GM12878 (cell line): ENCODE data around the gene CIRBP. TPM values are rescaled to one million over a fixed set of nuclear protein-coding genes. Genes with fewer than 3 reads are reported as not detected.

Experiments used
- BACH1 ChIP-seq: fragments of 450-650 bp; IDR thresholded peaks from 2 replicates; pipeline ENCODE4 v1.6.1; 2017; ENCODE audit warnings: mild to moderate bottlenecking, borderline replicate concordance
- CHD1 ChIP-seq: IDR thresholded peaks from 2 replicates; pipeline ENCODE4 v1.6.1; 2012; ENCODE audit warnings: low read depth, low read length, improper control_type of control experiment
- EGR1 ChIP-seq, 2 experiments: IDR thresholded peaks; 1 replicate in 1 of 2; 2 replicates in 1 of 2; pipeline ENCODE4 v1.6.1; 2011 to 2012; ENCODE audit warnings: low read depth in 2 of 2, low read length in 2 of 2, borderline replicate concordance in 1 of 2, mild to moderate bottlenecking in 1 of 2, moderate library complexity in 1 of 2
- HDAC2 ChIP-seq: fragments of 200-600 bp; sonication (generic); IDR thresholded peaks from 2 replicates; pipeline ENCODE4 v1.6.1; 2017
- IKZF1 ChIP-seq: fragments of 450-650 bp; conservative IDR thresholded peaks from 2 replicates; pipeline ENCODE4 v1.6.1; 2017; ENCODE audit warnings: antibody characterized with exemption, mild to moderate bottlenecking
- MYB ChIP-seq: fragments of 150-350 bp; IDR thresholded peaks from 2 replicates; pipeline ENCODE4 v1.6.1; 2014; ENCODE audit warnings: mild to moderate bottlenecking, low read depth, low read length, borderline replicate concordance
- MYC ChIP-seq: IDR thresholded peaks from 2 replicates; pipeline ENCODE4 v1.6.1; 2011; ENCODE audit warnings: mild to moderate bottlenecking, low read length, moderate library complexity, inconsistent platforms; ENCODE audit not compliant: insufficient read depth, insufficient replicate concordance, insufficient read length, severe bottlenecking
- REST ChIP-seq: IDR thresholded peaks from 2 replicates; pipeline ENCODE4 v1.6.1; 2012; ENCODE audit warnings: mild to moderate bottlenecking, low read depth, low read length
- SIN3A ChIP-seq: IDR thresholded peaks from 2 replicates; pipeline ENCODE4 v1.6.1; 2012; ENCODE audit warnings: low read depth, low read length, improper control_type of control experiment
- SREBF1 ChIP-seq: IDR thresholded peaks from 2 replicates; pipeline ENCODE4 v1.6.1; 2012; ENCODE audit warnings: mild to moderate bottlenecking, low read length
- TBL1XR1 ChIP-seq: IDR thresholded peaks from 2 replicates; pipeline ENCODE4 v1.6.1; 2012; ENCODE audit warnings: low read depth, low read length, improper control_type of control experiment
- YY1 ChIP-seq: IDR thresholded peaks from 2 replicates; pipeline ENCODE4 v1.6.1; 2011; ENCODE audit warnings: low read depth, mild to moderate bottlenecking, low read length
- ZBTB4 ChIP-seq: fragments of 450-650 bp; formaldehyde crosslinking; IDR thresholded peaks from 2 replicates; pipeline ENCODE4 v1.4.0; 2022; ENCODE audit warnings: mild to moderate bottlenecking, moderate library complexity
- ZNF687 ChIP-seq: fragments of 450-650 bp; IDR thresholded peaks from 2 replicates; pipeline ENCODE4 v1.6.1; 2017; ENCODE audit warnings: mild to moderate bottlenecking, moderate library complexity
- polyA plus RNA-seq, 11 experiments: library from polyadenylated mRNA; depleted of rRNA in 4 of 11; unstranded in 6 of 11; stranded (reverse) in 5 of 11; fragments of >200 nt; fragmentation: Nextera tagmentation in 4 of 11; fragmentation: Illumina TruSeq in 1 of 11; extraction: Ambion mirVana in 4 of 11; extraction: Trizol in 1 of 11; gene quantifications; 1 replicate in 1 of 11; 2 replicates in 10 of 11; pipeline versions ENCODE4 v1.2.1 to v1.2.3, GENCODE V29; 2011 to 2016; ENCODE audit warnings: inconsistent platforms in 2 of 11, missing spikeins in 2 of 11, low read depth in 1 of 11
- total RNA-seq, 4 experiments: library from RNA; depleted of rRNA in 3 of 4; stranded (reverse); fragments of >200 nt in 3 of 4; fragmentation: Illumina TruSeq in 1 of 4; extraction: Trizol in 1 of 4; gene quantifications; 2 replicates each; pipeline versions ENCODE4 v1.2.1 to v1.2.3, GENCODE V29; 2013 to 2021
- TF ChIP-seq, protein P1 (sequence below): fragments of 450-650 bp; IDR thresholded peaks from 2 replicates; pipeline ENCODE4 v1.6.1; 2017; ENCODE audit warnings: low read depth, mild to moderate bottlenecking, moderate library complexity

Gene CIRBP
- total and polyA plus RNA-seq, 10 of the 15 experiments (the other 5 are each of a cell fraction or from before 2014, with no cell fraction given) = 27.6 to 335 (median 229) TPM

GRCh38 chr19:1259876-1260748 lies 9.0 kb upstream of the CIRBP start (continued):
- TF ChIP-seq ZBTB4 (CRISPR knock-in tag) (no peak), HDAC2 (no peak), ZNF687 (peak; percentile 31; the same call in 1 of the 2 replicates), EGR1 (IDR thresholded peaks at IDR 0.05; ENCODE audit: borderline replicate concordance in 1 of 2, low read depth in 2 of 2, low read length in 2 of 2) (peak in 1 of 2 experiments; percentile 73; a peak in 1 of 3 replicates), MYB (no peak), REST (no peak), YY1 (no peak), IKZF1 (peak; percentile 38; the same call in 1 of the 2 replicates), SIN3A (no peak), TBL1XR1 (no peak), SREBF1 (no peak), MYC (no peak), BACH1 (peak; percentile 50; the same call in 1 of the 2 replicates), CHD1 (no peak)
- TF ChIP-seq, protein P1, sequence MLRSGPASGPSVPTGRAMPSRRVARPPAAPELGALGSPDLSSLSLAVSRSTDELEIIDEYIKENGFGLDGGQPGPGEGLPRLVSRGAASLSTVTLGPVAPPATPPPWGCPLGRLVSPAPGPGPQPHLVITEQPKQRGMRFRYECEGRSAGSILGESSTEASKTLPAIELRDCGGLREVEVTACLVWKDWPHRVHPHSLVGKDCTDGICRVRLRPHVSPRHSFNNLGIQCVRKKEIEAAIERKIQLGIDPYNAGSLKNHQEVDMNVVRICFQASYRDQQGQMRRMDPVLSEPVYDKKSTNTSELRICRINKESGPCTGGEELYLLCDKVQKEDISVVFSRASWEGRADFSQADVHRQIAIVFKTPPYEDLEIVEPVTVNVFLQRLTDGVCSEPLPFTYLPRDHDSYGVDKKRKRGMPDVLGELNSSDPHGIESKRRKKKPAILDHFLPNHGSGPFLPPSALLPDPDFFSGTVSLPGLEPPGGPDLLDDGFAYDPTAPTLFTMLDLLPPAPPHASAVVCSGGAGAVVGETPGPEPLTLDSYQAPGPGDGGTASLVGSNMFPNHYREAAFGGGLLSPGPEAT = no peak
